ENCODE results near the gene KRTCAP2. TPM values are rescaled to one million over a fixed set of nuclear protein-coding genes. Genes with fewer than 3 reads are reported as not detected.

Gene KRTCAP2
- total RNA-seq, 1 experiment from 2014 or later = 179 TPM

- Histone ChIP-seq H3K27me3 (replicated peaks; ENCODE audit: insufficient read depth, low read depth, low read length, poor library complexity) (no peaks in the 10 kb centered on the region), H3K9me3 (ENCODE audit: low read depth, low read length, poor library complexity, severe bottlenecking) (no peaks in the 10 kb centered on the region), H3K4me3 (ENCODE audit: low read depth, low read length, poor library complexity, severe bottlenecking) (no peak overlapping the region), H3K36me3 (ENCODE audit: insufficient read depth, low read length, poor library complexity, severe bottlenecking) (no peaks in the 10 kb centered on the region), H3K27ac (ENCODE audit: low read depth, low read length, poor library complexity, severe bottlenecking) (no peak overlapping the region), H3K4me1 (ENCODE audit: insufficient read depth, low read length, poor library complexity, severe bottlenecking) (peaks cover 30% of the 10 kb centered on the region)
- no TSS peak for BruUV-seq (replicated peaks)
- DNase-seq (ENCODE audit: low spot score) = no peak
- ChIA-PET CTCF (interaction anchor here (1.3 kb wide), 1 partner anchor 33 kb away, joined by 6 read pairs; no protein-coding TSS in a partner anchor), POLR2A (ENCODE audit: low non-redundant PET) (no interaction called here)
- no peak for TF ChIP-seq EZH2 (IDR thresholded peaks at IDR 0.05; ENCODE audit: borderline replicate concordance, low read depth, low read length, poor library complexity, severe bottlenecking)
- no peak for TF ChIP-seq CTCF (conservative IDR thresholded peaks at IDR 0.05; ENCODE audit: low read depth, low read length)
- intact Hi-C loops (cut with micrococcal nuclease; ENCODE audit: unreplicated experiment) = loop anchor here (5.0 kb wide), 1 partner anchor 32 kb away; no protein-coding TSS in a partner anchor
Measured at GRCh38 chr1:155124503-155125463, 48.3 kb downstream of the KRTCAP2 start.

- Histone ChIP-seq H3K36me3 (ENCODE audit: insufficient read depth, low read length, poor library complexity, severe bottlenecking) (no peaks in the 10 kb centered on the region), H3K4me1 (ENCODE audit: insufficient read depth, low read length, poor library complexity, severe bottlenecking) (peaks cover 21% of the 10 kb centered on the region), H3K27ac (ENCODE audit: low read depth, low read length, poor library complexity, severe bottlenecking) (no peak overlapping the region), H3K4me3 (ENCODE audit: low read depth, low read length, poor library complexity, severe bottlenecking) (no peak overlapping the region), H3K9me3 (ENCODE audit: low read depth, low read length, poor library complexity, severe bottlenecking) (no peaks in the 10 kb centered on the region), H3K27me3 (replicated peaks; ENCODE audit: insufficient read depth, low read depth, low read length, poor library complexity) (no peaks in the 10 kb centered on the region)
- no TSS peak for BruUV-seq (replicated peaks)
- DNase-seq (ENCODE audit: low spot score) = no peak
- ChIA-PET POLR2A (ENCODE audit: low non-redundant PET) (no interaction called here), CTCF (no interaction called here)
- TF ChIP-seq EZH2 (IDR thresholded peaks at IDR 0.05; ENCODE audit: borderline replicate concordance, low read depth, low read length, poor library complexity, severe bottlenecking) = no peak
- TF ChIP-seq CTCF (conservative IDR thresholded peaks at IDR 0.05; ENCODE audit: low read depth, low read length) = no peak
- intact Hi-C loops (cut with micrococcal nuclease; ENCODE audit: unreplicated experiment) = no loop called here
Measured at GRCh38 chr1:155123801-155124200, 49.3 kb downstream of the KRTCAP2 start.

GRCh38 chr1:155122308-155122707 is 50.8 kb downstream of the KRTCAP2 start:
- POLR2A ChIA-PET (ENCODE audit: low non-redundant PET) = no interaction called here
- CTCF ChIA-PET = no interaction called here

More at GRCh38 chr1:155122308-155122707, 50.8 kb downstream of the KRTCAP2 start:
- Histone ChIP-seq H3K27me3 (replicated peaks; ENCODE audit: insufficient read depth, low read depth, low read length, poor library complexity) (no peaks in the 10 kb centered on the region), H3K36me3 (ENCODE audit: insufficient read depth, low read length, poor library complexity, severe bottlenecking) (no peaks in the 10 kb centered on the region), H3K27ac (ENCODE audit: low read depth, low read length, poor library complexity, severe bottlenecking) (no peak overlapping the region), H3K4me1 (ENCODE audit: insufficient read depth, low read length, poor library complexity, severe bottlenecking) (peaks cover 10% of the 10 kb centered on the region), H3K4me3 (ENCODE audit: low read depth, low read length, poor library complexity, severe bottlenecking) (no peak overlapping the region), H3K9me3 (ENCODE audit: low read depth, low read length, poor library complexity, severe bottlenecking) (no peaks in the 10 kb centered on the region)
- TF ChIP-seq EZH2 (IDR thresholded peaks at IDR 0.05; ENCODE audit: borderline replicate concordance, low read depth, low read length, poor library complexity, severe bottlenecking) (no peak), CTCF (conservative IDR thresholded peaks at IDR 0.05; ENCODE audit: low read depth, low read length) (no peak)
- intact Hi-C loops (cut with micrococcal nuclease; ENCODE audit: unreplicated experiment) = no loop called here
- BruUV-seq (replicated peaks) = no TSS peak
- DNase-seq (ENCODE audit: low spot score) = no peak

Measured in A673 (cell line).